NCI-H524 treated with DMSO at 0.1 percent for 48 hours (cell line): Measurements from ENCODE around the gene THSD8.
A peak's percentile ranks its signal among the peaks of the same experiment; 100 is the strongest.
"Not testable (repeated sequence)": the region's sequence is repeated elsewhere in the genome, so short reads cannot be mapped to it uniquely, and the experiment has no call there.

Experiments
- DNase-seq: peaks from one replicate; lab custom pipeline; 2025; lab: John Stamatoyannopoulos, UW

THSD8 gene

GRCh38 chr19:12825254-12826131 lies 23.6 kb downstream of the THSD8 start:
- DNase-seq, result no peak

GRCh38 chr19:12828494-12828893 lies 26.6 kb downstream of the THSD8 start:
- no peak for DNase-seq

GRCh38 chr19:12833418-12833737 lies 31.5 kb downstream of the THSD8 start:
- no peak for DNase-seq

- DNase-seq, result no peak
Observed at GRCh38 chr19:12833738-12834565, 32.1 kb downstream of the THSD8 start.

GRCh38 chr19:12834566-12834943 lies 32.7 kb downstream of the THSD8 start, which contains the start of gene RTBDN:
TSS of gene RTBDN (minus strand) at chr19:12834579. CDS start at chr19:12829979, 4,600 bp downstream.
- DNase-seq, result no peak

- peak; percentile 17 for DNase-seq
Observed at GRCh38 chr19:12834976-12835757, 33.3 kb downstream of the THSD8 start.

- no peak for DNase-seq
Observed at GRCh38 chr19:12836529-12836863, 34.6 kb downstream of the THSD8 start.

- DNase-seq, result no peak
Observed at GRCh38 chr19:12837225-12837624, 35.4 kb downstream of the THSD8 start.

GRCh38 chr19:12838182-12838885 lies 36.5 kb downstream of the THSD8 start, which contains the start of gene MAST1:
TSS of gene MAST1 (plus strand) at chr19:12838515. CDS start at chr19:12838573, 58 bp downstream.
- no peak for DNase-seq

GRCh38 chr19:12838886-12839756 lies 37.3 kb downstream of the THSD8 start:
- DNase-seq, result no peak

GRCh38 chr19:12840091-12841079 lies 38.5 kb downstream of the THSD8 start:
- DNase-seq, result no peak

- peak; percentile 80 for DNase-seq
Observed at GRCh38 chr19:12841094-12841493, 39.2 kb downstream of the THSD8 start.

- DNase-seq, result no peak
Observed at GRCh38 chr19:12842511-12842910, 40.6 kb downstream of the THSD8 start.

- no peak for DNase-seq
Observed at GRCh38 chr19:12843328-12843727, 41.5 kb downstream of the THSD8 start.

GRCh38 chr19:12843999-12844732 lies 42.3 kb downstream of the THSD8 start:
- no peak for DNase-seq

GRCh38 chr19:12846613-12847012 lies 44.7 kb downstream of the THSD8 start:
- DNase-seq, result not testable (repeated sequence)

GRCh38 chr19:12847159-12848139 lies 45.6 kb downstream of the THSD8 start:
- DNase-seq, result peak; percentile 15
